Measurements from ENCODE around the gene CTTN. TPM values are rescaled to one million over a fixed set of nuclear protein-coding genes. Genes with fewer than 3 reads are reported as not detected.

Gene CTTN
- total and polyA plus RNA-seq, 2 of the 8 experiments (the other 6 are each of a cell fraction or from before 2014, with no cell fraction given) = 84.6 to 216 TPM

- no peak for TF ChIP-seq BCL11A (IDR thresholded peaks at IDR 0.05; ENCODE audit: low read depth in 2 of 2, low read length in 2 of 2)
- TF ChIP-seq TCF12 (IDR thresholded peaks at IDR 0.05; ENCODE audit: low read depth, low read length) = no peak
- no peak for TF ChIP-seq SIX5 (IDR thresholded peaks at IDR 0.05; ENCODE audit: low read depth, low read length)
- no peak for TF ChIP-seq POU5F1 (IDR thresholded peaks at IDR 0.05; ENCODE audit: low read depth, low read length)
Observed at GRCh38 chr11:70422692-70423522, 24.6 kb downstream of the CTTN start (continued).

Measured in H1 (cell line).